ENCODE data around the gene SSRP1.

- no peak for TF ChIP-seq CTCF (IDR thresholded peaks at IDR 0.05; ENCODE audit: poor library complexity, severe bottlenecking)
- no peak for TF ChIP-seq EZH2 (IDR thresholded peaks at IDR 0.05; ENCODE audit: borderline replicate concordance, insufficient read depth, low read length, poor library complexity, severe bottlenecking)
- TF ChIP-seq EP300 (conservative IDR thresholded peaks at IDR 0.05; ENCODE audit: poor library complexity, severe bottlenecking), result no peak
- no peak for TF ChIP-seq RAD21 (conservative IDR thresholded peaks at IDR 0.05)
Measured at GRCh38 chr11:57376095-57377090, 40.7 kb upstream of the SSRP1 start.

Measured in neural cell (in vitro differentiated cells).